ENCODE data around the gene ARSK. TPM values are rescaled to one million over a fixed set of nuclear protein-coding genes. Genes with fewer than 3 reads are reported as not detected.

Gene ARSK, protein sequence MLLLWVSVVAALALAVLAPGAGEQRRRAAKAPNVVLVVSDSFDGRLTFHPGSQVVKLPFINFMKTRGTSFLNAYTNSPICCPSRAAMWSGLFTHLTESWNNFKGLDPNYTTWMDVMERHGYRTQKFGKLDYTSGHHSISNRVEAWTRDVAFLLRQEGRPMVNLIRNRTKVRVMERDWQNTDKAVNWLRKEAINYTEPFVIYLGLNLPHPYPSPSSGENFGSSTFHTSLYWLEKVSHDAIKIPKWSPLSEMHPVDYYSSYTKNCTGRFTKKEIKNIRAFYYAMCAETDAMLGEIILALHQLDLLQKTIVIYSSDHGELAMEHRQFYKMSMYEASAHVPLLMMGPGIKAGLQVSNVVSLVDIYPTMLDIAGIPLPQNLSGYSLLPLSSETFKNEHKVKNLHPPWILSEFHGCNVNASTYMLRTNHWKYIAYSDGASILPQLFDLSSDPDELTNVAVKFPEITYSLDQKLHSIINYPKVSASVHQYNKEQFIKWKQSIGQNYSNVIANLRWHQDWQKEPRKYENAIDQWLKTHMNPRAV
- 1 to 10 TPM; 2.1 to 4.9 (median 4.0) TPM for total RNA-seq
- long read RNA-seq, partial matches to known transcripts: 0 of 1 reads
- long read RNA-seq, other reads (novel, unspliced or antisense): 0 of 1 reads

DNA sequence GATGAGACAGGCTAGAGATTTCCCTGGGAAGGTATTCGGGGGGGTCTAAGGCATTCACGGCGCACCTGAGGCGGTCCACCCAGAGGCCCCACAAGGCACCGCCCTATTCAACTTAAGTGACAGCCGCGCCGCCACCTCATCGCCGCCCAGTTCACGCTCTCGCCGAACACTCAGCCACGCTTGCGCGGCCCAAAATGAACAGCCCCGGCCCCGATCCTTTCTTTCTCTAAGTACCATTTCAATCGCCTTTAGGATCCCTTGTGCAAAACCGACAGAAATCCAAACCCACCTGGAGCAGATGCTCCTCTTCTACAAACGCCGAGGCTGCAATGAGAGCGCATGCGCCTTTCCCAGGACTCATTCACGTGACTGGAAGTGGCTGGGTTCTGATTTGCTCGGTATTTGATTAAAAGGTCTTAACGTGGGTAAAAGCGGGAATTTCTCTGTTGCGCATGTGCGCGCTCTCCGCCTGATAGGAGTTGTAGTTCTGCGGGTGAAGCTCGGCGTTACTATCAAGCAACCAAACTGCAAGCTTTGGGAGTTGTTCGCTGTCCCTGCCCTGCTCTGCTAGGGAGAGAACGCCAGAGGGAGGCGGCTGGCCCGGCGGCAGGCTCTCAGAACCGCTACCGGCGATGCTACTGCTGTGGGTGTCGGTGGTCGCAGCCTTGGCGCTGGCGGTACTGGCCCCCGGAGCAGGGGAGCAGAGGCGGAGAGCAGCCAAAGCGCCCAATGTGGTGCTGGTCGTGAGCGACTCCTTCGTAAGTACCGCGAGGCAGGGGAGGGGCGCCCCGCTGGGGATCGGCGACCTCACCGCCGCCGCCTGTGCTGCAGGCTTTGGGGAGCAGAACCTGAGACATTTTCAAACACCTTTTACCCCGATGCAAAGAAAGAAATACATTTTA lies at the start of gene ARSK, which contains the start of gene SKIC3:
Gene ARSK (plus strand): TSS at position 455 of the 902 bp plus-strand sequence. CDS start 178 bp downstream, at position 633.
Gene SKIC3 (minus strand): TSS at position 331 of the 902 bp plus-strand sequence. CDS start 7,827 bp downstream, outside the sequence.
- Histone ChIP-seq H3K36me3 (peaks cover 0 to 2% (median under 1%) of the 10 kb centered on the region in 4 donors), H3K27ac (peak within 1 kb of the TSS; percentile 87 to 92 (median 88)), H3K4me1 (peaks cover 0 to 16% (median 0%) of the 10 kb centered on the region in 4 donors), H3K4me3 (peak within 1 kb of the TSS; percentile 74 to 83 (median 74)), H3K27me3 (no peaks in the 10 kb centered on the region), H3K9me3 (no peaks in the 10 kb centered on the region)
- TF ChIP-seq POLR2A (IDR thresholded peaks at IDR 0.05): peak; percentile 96
- TF ChIP-seq, protein P1, sequence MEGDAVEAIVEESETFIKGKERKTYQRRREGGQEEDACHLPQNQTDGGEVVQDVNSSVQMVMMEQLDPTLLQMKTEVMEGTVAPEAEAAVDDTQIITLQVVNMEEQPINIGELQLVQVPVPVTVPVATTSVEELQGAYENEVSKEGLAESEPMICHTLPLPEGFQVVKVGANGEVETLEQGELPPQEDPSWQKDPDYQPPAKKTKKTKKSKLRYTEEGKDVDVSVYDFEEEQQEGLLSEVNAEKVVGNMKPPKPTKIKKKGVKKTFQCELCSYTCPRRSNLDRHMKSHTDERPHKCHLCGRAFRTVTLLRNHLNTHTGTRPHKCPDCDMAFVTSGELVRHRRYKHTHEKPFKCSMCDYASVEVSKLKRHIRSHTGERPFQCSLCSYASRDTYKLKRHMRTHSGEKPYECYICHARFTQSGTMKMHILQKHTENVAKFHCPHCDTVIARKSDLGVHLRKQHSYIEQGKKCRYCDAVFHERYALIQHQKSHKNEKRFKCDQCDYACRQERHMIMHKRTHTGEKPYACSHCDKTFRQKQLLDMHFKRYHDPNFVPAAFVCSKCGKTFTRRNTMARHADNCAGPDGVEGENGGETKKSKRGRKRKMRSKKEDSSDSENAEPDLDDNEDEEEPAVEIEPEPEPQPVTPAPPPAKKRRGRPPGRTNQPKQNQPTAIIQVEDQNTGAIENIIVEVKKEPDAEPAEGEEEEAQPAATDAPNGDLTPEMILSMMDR (IDR thresholded peaks at IDR 0.05): peak; percentile 16 to 34 (median 34)
- ATAC-seq: peak; percentile 95 to 97 (median 96)
- 0% methylated on average over 47 of the region's 63 CpGs for WGBS (ENCODE audit: insufficient coverage, low coverage, low lambda C conversion rate, missing lambda C conversion rate)
- peak; percentile 92 to 96 (median 94) for DNase-seq
- intact Hi-C loops (cut with DNase I): no loop called here

GRCh38 chr5:95508550-95508949 lies 46.4 kb upstream of the ARSK start:
- no peak for ATAC-seq
- no peak for TF ChIP-seq POLR2A (IDR thresholded peaks at IDR 0.05)
- TF ChIP-seq, protein P1 (IDR thresholded peaks at IDR 0.05): no peak
- intact Hi-C loops (cut with DNase I): no loop called here
- 79% methylated on average over 1 of the region's 1 CpG for WGBS (ENCODE audit: insufficient coverage, low coverage, low lambda C conversion rate, missing lambda C conversion rate)
- no peak overlapping the region for H3K27ac ChIP-seq
- no peak overlapping the region for H3K4me3 ChIP-seq
- H3K27me3 ChIP-seq: no peaks in the 10 kb centered on the region
- H3K36me3 ChIP-seq: peaks cover 0 to 45% (median 13%) of the 10 kb centered on the region in 4 donors
- DNase-seq: no peak
- H3K4me1 ChIP-seq: peaks cover 0 to 5% (median 0%) of the 10 kb centered on the region in 4 donors
- no peaks in the 10 kb centered on the region for H3K9me3 ChIP-seq

DNA sequence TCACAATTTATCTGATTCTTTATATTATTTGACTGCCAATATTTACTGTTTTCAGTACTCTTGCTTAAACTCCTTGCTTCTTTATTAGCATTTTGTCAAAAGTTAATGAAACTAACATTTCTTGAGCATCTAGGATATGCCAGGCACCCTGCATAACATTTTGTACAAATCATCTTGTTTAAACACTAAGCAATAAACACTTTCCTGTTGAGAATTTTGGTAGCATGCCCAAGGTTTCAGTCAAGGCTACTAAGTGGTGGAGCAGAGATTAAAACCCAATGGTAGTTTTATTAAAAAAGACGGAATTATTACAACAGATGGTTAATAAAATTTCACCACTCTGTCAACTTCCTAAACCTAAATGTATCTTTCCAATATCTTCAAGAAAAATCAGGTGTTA lies 43.3 kb upstream of the ARSK start:
- intact Hi-C loops (cut with DNase I): no loop called here
- TF ChIP-seq, protein P1 (IDR thresholded peaks at IDR 0.05): no peak
- no peak for TF ChIP-seq POLR2A (IDR thresholded peaks at IDR 0.05)
- H3K27ac ChIP-seq: no peak overlapping the region
- no peak for DNase-seq
- no peak for ATAC-seq
- H3K9me3 ChIP-seq: no peaks in the 10 kb centered on the region
- no peak overlapping the region for H3K4me3 ChIP-seq
- WGBS (ENCODE audit: insufficient coverage, low coverage, low lambda C conversion rate, missing lambda C conversion rate): 88% methylated on average over 1 of the region's 1 CpG
- no peaks in the 10 kb centered on the region for H3K27me3 ChIP-seq
- peaks cover 4 to 53% (median 19%) of the 10 kb centered on the region in 4 donors for H3K36me3 ChIP-seq
- peaks cover 0 to 5% (median 0%) of the 10 kb centered on the region in 4 donors for H3K4me1 ChIP-seq

DNA sequence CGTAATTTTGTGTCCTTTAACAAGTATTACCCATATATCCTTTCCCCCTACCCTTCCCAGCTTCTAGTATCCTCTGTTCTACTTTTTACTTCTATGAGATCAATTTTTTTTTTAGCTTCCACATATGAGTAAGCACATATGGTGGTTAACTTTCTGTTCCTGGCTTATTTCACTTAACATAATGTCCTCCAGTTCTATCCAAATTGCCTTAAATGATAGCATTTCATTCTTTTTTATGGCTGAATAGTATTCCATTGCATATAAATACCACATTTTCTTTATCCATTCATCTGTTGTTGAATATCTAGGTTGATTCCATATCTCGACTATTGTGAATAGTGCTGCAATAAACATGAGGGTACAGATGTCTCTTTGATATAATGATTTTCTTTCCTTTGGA lies 36.5 kb upstream of the ARSK start:
- intact Hi-C loops (cut with DNase I): no loop called here
- peaks cover 4 to 68% (median 19%) of the 10 kb centered on the region in 4 donors for H3K36me3 ChIP-seq

More for the DNA sequence above, 36.5 kb upstream of the ARSK start:
- 94% methylated on average over 2 of the region's 2 CpGs for WGBS (ENCODE audit: insufficient coverage, low coverage, low lambda C conversion rate, missing lambda C conversion rate)
- Histone ChIP-seq H3K4me3 (no peak overlapping the region), H3K27me3 (no peaks in the 10 kb centered on the region), H3K4me1 (no peaks in the 10 kb centered on the region), H3K27ac (no peak overlapping the region), H3K9me3 (no peaks in the 10 kb centered on the region)
- no peak for DNase-seq
- ATAC-seq: no peak
- TF ChIP-seq POLR2A (IDR thresholded peaks at IDR 0.05): no peak
- TF ChIP-seq, protein P1 (IDR thresholded peaks at IDR 0.05): no peak

All from right lobe of liver (tissue), 6 donors.